Suppressor macrophage (primary cell): Measurements from ENCODE around the gene DDX31.

Experiments used
- DNase-seq, 4 experiments: peaks; one replicate each; pipeline ENCODE4 v3.0.0-alpha.2; 2020 to 2022

The DDX31 gene

DNA sequence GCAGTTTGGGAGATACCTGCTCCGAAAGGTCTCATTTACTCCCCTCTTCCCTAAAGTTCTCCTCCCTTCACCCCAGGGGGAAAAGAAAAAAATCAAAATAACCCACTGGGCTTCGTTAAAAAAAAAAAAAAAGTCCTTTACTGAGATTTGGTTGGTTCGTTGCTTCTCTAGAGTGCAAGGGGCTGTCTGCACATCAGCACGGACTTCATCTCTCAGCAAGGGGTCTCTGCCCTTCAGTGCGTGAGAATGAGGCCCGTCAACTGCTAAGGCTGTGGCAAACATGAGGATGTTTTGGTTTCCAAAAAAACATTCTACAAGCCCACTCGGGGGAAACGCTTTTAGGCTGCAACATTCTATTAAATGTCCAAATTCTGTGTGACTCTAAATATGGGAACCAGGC is 77.3 kb downstream of the DDX31 start:
- no peak for DNase-seq

DNA sequence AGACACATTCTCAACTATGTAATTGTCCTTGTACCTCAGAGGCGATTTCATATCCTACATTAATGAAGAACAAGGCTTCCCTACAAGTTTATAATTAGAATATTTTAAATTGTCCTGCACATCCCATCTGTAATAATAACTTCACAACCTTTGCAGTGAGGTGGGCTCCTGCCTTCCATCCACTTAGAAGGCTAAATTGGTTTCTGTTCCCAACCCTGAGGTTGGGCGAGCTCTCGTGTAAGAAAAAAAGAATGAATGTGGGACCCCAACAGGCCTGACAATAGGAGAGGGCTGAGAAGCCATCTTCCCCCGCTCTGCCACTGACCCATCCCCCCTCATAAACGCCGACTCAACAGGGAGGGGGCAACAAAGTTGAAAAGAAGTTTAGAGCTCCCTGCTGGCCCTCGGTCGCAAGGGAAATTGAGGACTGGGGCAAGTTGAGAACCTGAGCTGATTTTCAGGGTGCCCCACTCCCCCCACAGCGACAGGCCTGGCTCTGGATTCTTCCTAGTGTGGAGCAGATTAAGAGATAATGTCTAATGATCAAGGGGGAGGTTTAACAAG is 78.0 kb downstream of the DDX31 start:
- DNase-seq: no peak

DNA sequence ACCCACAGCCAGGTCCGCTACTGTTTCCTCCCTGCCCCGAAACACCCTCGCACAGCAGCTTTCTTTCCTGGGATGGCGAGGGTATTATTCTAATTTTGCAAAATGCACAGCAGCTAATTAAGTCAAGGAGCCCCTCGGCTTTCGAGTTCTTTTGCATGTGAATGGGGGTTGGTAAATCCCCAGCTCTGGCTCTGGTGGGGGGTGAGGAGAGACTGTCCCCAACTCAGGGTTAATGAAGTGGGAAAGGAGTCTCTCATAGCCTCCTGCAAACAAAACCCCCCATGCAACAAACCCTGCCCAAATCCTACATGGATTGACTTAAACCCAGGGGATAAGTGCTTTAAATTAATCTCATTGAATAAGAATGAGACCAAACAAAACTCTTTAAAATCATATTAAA is 78.5 kb downstream of the DDX31 start:
- DNase-seq: no peak

DNA sequence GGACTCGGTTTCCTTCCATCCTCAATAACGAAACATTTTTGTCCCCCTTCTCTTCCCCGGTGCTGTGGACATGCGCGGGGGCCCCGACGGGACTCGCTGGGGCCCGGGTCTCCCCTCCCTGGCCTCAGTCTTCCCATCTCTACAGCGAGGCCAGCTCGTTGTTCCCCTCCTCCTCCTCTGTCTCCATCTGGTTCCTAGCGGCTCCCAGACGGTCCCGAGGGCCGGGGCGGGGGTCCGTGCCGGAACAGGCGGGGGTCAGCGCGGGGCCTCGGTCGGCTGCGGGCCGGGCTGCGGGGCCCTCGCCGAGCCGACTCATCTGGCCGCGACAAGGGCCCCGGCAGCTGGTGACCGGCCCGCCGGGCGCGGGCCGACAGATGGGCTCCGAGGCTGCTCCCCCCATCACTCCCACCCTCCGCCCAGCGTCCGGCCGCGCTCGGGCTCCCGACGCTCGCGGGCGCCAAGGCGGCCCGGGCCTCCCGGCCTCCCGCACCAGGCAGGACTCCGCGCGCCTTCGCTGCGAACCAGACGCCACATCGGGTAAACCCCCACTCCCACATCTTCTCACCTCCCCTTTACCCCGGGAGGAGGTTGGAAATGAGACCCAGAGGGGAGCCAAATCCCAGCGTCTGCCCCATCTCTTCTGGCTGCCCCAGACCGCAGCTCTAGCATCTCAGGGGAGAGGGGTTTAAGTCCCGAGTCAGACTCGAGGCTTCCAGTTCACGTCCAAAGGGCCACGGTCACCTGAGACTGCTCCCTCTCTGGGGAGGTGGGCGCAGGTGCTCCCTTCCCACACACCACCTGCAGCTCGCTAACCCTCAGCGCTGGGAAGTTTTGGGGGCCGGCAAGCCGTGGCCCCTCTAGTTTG is 79.2 kb downstream of the DDX31 start:
- no peak for DNase-seq

DNA sequence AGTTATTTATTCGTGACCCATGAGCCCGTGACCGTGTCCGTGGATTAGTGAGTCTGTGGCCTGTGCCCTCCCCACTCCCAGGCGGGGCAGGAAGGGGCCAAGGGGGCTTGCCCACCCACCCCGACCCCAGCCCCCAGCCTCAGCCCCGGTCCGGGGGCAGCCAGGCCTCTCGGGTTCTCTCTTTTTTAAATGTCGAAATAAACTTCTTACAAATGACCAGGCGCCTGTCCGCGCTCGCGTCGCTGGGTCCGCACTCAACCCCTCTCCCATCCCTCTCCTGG is 79.8 kb downstream of the DDX31 start:
- DNase-seq: no peak

DNA sequence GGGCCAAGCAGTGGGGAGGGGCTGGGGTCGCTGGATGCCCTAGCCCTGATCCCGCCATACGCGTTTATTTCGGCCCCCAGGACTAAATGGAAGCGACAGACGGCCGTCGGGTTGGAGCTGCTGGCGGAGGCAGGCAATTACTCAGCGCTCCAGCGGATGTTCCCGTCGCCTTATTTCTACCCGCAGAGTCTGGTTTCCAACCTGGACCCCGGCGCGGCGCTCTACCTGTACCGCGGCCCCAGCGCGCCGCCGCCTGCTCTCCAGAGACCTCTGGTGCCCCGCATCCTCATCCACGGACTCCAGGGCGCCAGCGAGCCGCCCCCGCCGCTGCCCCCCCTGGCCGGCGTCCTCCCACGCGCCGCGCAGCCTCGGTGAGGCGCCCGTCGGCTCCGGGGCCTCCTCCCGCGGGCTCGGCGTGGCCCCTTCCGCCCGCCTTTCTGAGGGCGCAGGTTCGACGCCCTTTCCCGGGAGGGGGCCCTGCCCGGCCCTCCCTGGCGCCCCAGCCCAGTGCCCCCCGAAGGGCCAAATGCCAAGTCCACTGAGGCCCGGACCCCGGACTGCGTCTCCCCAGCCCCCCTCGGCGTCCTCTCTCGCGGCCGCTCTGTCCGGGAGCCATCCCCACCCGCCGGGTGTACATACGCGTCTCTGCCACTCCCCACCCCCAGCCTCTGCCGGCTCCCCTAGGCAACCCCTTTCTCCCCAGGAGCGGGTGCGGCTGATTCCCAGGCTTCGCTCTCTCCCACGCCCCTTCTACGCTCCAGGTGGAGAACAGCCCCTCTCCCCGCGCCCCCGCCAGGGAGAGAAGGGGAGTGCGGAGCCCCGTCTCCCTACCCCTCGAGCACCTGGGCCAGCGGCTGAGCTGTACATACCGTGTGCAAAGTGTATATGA is 80.4 kb downstream of the DDX31 start:
- DNase-seq: no peak

DNA sequence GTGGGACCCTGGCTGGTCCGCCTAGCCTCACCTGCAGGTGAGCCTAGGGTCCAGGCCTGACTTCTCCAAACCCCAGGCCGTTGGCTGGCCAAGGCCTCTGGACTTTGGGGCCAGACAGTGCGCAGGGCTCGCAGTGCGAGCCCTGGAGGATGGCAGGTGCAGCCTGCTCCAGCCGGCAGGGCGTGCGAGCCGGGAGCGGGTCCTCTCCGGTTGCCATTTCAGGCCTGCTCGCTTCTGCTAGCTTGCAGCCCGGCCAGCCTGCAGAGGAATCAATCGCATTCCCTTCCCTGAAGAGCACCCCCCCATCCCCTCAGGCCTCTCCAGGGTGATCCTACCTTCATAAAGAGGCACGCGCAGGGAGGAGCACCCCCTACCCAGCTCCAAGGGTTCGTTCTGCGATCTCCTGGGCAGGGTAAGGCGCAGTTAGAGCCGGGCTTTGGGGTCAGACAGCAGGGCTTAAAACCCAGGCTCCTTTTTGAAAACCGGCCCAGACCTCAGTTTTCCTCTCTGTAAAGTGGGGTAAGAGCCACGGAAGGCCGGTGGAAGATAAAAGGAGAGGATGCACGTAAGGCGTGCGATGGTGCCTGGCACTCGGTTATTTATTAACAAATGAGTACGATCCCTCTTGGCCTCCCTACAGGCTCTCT is 81.2 kb downstream of the DDX31 start:
- DNase-seq: no peak

DNA sequence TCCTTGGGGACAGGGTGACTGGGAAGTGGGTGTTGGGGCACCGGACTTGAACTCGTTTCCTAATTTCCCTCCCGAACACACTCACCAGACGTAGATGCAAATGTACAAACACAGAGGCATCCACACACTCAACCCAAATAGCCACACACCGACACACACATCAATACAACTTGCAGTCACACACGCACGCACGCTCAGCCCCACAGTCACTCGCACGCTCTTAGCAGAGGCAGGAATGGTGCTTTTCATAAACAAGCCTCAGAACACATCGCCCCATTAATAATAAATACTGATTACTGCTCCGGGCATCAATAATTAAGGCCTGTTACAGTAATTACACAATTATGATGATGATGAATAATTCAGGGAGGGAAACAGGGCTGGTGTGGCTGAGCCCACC is 81.7 kb downstream of the DDX31 start:
- no peak for DNase-seq

DNA sequence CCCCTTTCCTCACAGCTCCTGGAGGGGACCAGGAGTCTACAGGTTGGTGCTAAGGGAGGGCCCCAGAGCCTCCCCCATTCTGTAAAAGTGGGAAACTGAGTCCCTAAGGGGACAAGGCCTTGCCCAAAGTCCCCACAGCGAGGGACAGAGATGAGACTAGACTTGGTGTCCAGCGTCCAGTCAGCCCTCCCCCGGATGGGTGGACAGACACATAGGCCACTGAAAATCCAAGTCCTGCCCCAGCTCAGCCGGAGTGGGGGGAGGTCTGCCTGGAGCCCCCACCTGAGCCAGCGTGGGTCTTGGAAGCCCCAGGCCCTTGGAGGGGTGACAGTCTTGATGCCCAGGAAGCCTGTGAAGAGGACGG is 82.2 kb downstream of the DDX31 start:
- no peak for DNase-seq

DNA sequence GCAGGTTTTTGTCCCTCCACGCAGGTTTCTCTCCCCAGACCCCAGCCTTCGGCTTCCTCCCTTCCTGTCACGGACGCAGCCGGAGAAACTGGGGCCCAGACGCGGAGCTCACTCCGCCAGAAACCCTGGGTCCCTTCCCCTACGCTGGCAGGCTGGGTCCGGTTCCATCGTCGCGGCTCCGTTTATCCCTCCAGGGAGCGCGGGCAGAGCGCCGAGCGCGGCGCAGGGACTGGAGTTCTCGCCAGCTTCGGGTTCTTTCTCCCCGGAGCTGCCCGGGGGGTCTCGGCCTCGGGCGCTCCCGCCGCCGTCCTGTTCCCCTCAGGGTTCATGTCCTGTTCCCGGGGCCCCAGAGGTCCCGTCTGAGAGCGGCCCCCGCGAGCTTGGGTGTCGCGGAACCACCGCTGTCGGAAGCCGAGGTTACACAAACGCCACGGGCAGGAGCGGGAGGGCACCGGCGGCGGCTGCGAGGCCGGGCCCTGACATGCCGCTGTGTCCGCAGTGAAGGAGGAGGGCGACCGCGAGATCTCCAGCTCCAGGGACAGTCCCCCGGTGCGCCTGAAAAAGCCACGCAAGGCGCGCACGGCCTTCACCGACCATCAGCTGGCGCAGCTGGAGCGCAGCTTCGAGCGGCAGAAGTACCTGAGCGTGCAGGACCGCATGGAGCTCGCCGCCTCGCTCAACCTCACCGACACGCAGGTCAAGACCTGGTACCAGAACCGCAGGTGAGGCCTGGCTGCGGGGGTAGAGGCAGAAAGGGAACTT is 82.8 kb downstream of the DDX31 start:
- DNase-seq: no peak

DNA sequence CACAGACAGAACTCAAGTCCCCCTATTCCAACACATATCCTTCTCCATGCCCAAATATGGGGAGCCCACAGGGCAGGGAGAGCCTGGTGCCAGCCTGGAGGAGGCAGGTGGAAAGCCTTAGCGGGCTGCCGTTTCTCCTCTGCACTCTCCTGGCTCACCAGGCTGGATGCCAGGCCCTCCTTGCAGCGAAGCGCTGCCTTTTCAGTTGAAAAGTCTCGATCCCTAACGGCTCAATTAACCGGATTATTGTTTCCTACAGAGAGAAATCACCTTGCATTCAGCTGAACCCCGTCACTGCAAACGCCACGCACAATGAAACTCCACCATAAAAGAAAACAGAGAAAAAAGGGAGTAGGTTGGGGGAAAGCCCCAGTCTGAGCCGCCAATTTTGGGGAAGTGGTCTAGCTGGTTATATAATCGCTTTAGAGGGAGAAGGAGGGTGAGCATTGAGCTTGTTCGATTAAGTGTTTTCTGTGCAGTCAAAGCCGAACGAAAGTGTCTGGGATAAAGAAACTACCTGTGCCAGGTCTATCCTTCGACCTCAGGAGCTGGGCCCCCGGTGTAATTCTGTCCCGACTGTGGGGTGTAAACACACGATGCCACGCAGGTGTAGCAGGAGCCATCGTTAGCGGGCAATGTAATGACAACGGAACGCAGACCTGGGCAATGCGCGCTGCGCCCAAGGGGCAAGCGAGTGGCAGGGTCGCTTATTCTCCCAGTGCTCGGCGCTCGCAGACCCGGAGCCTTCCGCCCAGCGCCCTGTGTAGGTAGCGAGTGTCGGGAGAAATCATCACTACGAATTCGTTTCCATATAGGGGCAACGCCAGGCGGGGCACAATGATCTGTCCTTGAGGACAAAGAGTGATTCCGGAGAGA is 83.6 kb downstream of the DDX31 start:
- DNase-seq: peak in 3 of 4 experiments; percentile 27 to 39 (median 30)

DNA sequence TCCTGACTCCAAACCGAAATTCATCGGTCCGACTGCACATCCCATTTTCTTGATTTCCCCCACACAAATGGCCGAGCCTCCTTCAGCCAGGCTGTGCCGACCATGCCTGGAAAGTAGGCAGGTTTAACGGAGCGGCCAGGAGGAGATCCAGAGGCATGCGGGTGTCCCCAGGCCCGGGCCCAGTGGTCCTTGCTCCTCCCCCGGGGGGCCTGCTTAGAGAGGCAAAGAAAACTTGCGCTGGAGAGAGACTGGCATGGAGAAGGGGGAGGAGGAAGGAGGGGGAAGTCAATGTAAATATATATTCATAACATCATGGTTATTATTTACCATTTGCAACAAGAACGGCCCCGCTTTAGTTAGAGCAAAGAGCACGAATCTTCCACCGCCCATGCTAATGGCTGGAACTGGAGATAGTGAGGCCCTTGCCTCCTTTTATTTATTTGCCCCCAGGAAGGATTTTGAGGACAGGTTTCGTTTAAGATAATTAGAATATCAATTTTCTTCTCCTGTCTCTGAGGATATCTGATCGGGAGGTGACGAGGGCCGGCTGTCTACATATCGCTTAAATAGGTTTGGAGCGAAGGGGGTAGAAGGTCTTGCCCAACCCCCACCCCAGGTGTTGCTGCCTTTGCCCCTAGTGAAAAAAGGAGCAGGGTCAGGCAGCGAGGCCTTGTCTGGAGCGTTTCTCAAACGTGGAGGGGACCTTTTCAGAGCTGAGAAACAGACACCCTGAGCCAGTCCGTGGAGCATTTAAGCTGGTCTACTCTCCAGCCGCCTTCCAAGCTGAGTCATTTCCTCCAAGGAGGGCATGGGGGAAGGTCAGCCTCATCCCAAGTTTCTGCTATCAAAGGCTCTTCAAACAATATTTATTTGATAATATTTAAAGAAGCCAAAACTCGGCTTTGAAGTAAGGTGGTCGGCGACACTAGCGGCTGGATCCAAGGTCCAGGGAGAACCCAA is 84.9 kb downstream of the DDX31 start:
- DNase-seq: no peak

DNA sequence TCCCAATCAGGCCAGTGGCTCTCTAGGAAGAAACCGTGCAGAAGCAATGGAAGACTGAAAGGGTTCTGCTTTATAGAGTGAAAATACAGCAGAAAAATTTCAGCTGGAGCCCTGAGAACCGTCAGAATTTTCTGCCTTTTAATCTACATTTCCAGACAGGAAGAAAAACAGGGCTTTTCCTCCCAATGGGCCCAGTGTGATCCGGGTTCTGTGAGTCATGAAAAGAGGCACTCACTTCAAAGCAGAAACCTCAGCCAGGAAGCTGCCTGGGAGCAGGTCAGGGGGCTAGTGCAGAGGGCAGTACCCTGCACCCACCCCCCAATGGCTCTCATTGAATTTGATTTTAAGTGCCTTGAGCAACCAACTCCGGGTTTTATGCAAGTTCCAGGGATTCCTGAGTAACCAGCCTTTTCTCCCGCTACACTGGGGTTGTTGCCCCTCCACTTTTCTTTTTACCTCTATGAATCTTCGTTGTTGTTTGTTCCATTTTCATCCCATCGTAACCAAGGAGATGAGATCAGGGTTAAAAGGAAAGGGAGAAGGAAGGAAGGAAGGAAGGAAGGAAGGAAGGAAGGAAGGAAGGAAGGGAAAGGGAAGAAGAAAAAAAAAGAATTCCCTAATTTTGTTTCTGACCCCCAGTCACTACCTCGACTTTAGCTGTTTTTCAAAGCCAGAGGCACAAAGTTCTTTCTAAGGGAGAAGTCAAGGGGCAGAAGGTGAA is 86.0 kb downstream of the DDX31 start:
- DNase-seq: no peak

DNA sequence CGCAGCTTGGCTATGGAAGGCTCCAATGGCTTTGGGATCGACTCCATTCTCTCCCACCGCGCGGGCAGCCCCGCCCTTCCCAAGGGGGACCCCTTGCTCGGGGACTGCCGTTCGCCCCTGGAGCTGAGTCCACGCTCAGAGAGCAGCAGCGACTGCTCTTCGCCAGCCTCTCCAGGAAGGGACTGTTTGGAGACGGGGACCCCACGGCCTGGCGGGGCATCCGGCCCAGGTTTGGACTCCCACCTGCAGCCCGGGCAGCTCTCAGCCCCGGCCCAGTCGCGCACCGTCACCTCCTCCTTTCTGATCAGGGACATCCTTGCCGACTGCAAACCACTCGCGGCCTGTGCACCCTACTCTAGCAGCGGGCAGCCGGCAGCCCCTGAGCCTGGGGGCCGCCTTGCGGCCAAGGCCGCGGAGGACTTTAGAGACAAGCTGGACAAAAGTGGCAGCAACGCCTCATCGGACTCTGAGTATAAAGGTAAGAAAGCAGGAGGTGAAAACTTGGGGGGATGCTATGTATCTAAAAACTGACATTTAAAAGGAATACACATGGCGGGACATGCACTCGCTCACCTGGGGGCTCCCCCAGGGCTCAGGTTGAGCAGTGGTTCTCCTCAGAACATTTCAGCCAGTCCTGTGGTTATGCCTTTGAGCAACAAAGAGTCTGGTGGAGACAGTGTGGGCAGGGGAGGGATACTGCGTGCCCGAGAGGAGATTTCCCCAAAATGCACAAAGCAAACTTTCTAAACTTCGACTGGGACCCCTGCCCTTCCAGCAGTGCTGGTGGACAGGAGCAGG is 86.8 kb downstream of the DDX31 start:
- DNase-seq: no peak

DNA sequence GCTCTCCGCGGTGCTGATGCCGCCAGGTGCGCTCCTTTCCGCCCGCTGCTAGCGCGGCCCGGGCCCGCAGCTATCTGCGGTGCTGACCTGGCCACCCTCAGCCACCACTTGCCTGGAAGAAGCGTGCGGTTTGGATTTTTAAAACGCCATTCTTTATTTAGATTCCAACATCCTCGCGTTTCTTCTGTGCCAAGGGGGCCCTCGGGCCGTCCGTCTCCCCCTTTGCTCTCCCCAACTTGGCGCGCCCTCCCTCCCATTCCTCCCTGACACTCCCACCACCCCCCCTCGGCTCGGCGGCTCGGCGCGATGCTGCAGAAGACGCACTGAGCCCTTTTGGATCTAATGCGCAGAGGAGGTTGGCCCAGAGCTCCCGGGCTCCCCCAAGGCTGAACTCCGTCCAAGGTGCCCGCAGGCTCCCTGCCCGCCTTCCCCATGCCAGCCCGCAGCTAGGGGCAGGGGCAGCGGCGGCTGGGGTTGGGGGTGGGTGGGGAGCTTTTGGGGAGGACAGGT is 87.5 kb downstream of the DDX31 start, which contains the start of gene BARHL1:
Gene BARHL1, plus strand, starts transcription at position 331 of the 510 bp plus-strand sequence. CDS start 192 bp downstream, outside the sequence.
- no peak for DNase-seq

DNA sequence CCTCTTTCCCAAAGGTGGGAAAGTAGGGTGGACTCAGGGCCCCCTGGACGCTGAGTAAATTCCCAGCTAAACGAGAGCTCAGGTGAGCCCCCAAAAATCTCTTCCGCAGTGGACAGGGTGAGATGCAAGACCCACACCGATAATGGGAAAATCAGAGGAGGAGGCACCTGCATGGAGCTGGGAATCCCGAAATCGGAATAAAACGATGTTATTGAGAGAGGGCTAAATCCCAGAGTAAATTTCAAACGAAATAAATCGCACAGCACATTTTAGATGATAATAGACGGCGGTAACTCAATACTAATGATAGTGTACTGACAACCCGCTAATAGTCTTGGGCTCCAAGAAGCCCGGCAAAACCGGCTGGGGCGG is 90.4 kb downstream of the DDX31 start:
- no peak for DNase-seq

DNA sequence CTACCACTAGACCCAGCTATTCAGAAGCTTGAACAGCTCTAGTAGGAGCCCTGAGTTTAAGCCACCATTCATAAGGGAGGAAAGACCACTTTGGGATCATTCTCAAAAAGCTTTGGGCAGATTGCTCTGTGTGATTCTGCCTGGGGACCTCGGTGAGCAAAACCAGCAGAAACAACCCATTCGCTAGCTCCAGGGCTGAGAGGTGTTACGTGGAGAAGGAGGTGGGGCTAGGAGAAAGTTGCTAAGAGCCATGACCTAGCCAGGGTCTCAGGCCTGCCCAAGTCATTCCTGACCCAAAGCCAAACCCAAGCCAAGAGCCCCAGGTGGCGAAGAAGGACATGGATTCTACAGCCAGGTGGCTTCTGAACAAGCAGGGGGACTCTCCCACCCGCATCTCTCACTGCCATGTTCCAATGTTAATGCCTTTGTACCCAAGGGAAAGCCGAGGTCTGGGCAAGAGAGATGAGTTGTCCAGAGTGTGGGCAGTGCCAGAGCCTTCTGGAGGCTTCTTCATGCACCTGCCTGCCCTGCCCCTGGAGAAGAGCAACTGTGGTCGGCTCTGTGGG is 91.3 kb downstream of the DDX31 start:
- DNase-seq: no peak

DNA sequence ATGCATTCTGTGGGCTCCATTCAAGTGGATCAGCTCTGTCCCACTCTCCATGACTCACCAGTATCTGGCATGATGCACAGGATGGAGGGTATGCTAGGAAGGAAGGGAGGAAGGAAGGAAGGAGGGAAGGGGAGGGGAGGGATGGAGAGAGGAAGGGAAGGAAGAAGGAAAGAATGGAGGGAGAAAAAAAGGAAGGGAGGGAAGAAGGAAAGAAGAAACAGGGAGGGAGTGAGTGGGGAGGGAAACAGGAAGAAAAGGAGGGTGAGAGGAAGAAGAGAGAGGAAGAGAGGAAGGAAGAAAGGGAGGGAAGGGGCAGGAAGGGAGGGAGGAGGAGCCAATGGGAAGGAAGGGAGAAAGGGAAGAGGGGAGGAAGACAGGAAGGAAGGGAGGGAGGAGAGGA is 92.7 kb downstream of the DDX31 start:
- DNase-seq: no peak
